Keratinocyte (primary cell): ENCODE results near the gene NDUFAF5. TPM values are rescaled to one million over a fixed set of nuclear protein-coding genes. Genes with fewer than 3 reads are reported as not detected.

ENCODE experiments used
- DNase-seq: peaks from one replicate; pipeline ENCODE4 v3.0.0-alpha.2; 2011; ENCODE audit warnings: low read depth, missing footprints, low spot score
- FAIRE-seq: peaks from 2 replicates; lab custom pipeline; 2011; peaks lifted over from hg19 to GRCh38; lab: Jason Lieb, UNC
- H2AFZ ChIP-seq: 2 replicates; pipeline ENCODE4 v1.6.0; 2012; ENCODE audit warnings: low read length, control low read depth, inconsistent platforms; ENCODE audit not compliant: control insufficient read depth
- H3K27ac ChIP-seq: 2 replicates; pipeline ENCODE4 v1.5.1; 2011; ENCODE audit warnings: low read length; ENCODE audit not compliant: control insufficient read depth, insufficient read depth
- H3K27me3 ChIP-seq: 3 replicates; pipeline ENCODE4 v1.6.0; 2011; ENCODE audit warnings: low read length; ENCODE audit not compliant: control insufficient read depth, insufficient read depth; ENCODE audit errors: extremely low read depth
- H3K36me3 ChIP-seq, 2 experiments: 2 replicates in 1 of 2; 3 replicates in 1 of 2; pipeline ENCODE4 v1.5.1; 2011; ENCODE audit warnings: low read length in 2 of 2, mild to moderate bottlenecking in 1 of 2; ENCODE audit not compliant: control insufficient read depth in 2 of 2, insufficient read depth in 2 of 2; ENCODE audit errors: extremely low read depth in 1 of 2
- H3K4me1 ChIP-seq: 3 replicates; pipeline ENCODE4 v1.5.1; 2011; ENCODE audit warnings: low read length; ENCODE audit not compliant: control insufficient read depth, insufficient read depth; ENCODE audit errors: extremely low read depth
- H3K4me2 ChIP-seq: 3 replicates; pipeline ENCODE4 v1.6.0; 2011; ENCODE audit warnings: low read depth, low read length; ENCODE audit not compliant: control insufficient read depth, insufficient read depth; ENCODE audit errors: extremely low read depth
- H3K4me3 ChIP-seq, 3 experiments: fragments of 200-600 bp in 1 of 3; sonication (generic) in 1 of 3; 2 replicates in 2 of 3; 3 replicates in 1 of 3; pipeline ENCODE4 v1.5.1; 2011 to 2016; ENCODE audit warnings: low read length in 3 of 3, mild to moderate bottlenecking in 3 of 3, control low read depth in 2 of 3, inconsistent platforms in 1 of 3, low read depth in 1 of 3, mixed read lengths in 1 of 3, mixed run types in 1 of 3, moderate library complexity in 1 of 3; ENCODE audit not compliant: control insufficient read depth in 2 of 3, insufficient read depth in 2 of 3; ENCODE audit errors: extremely low read depth in 1 of 3
- H3K79me2 ChIP-seq: 2 replicates; pipeline ENCODE4 v1.6.0; 2012; ENCODE audit warnings: low read length; ENCODE audit not compliant: control insufficient read depth, insufficient read depth
- H3K9ac ChIP-seq: 3 replicates; pipeline ENCODE4 v1.6.0; 2011; ENCODE audit warnings: low read length; ENCODE audit not compliant: control insufficient read depth, insufficient read depth; ENCODE audit errors: extremely low read depth
- H3K9me1 ChIP-seq: 3 replicates; pipeline ENCODE4 v1.6.0; 2011; ENCODE audit warnings: low read length; ENCODE audit not compliant: control insufficient read depth, insufficient read depth; ENCODE audit errors: extremely low read depth
- H3K9me3 ChIP-seq: 2 replicates; pipeline ENCODE4 v1.5.1; 2012; ENCODE audit warnings: low read depth, low read length; ENCODE audit not compliant: control insufficient read depth
- H4K20me1 ChIP-seq: 3 replicates; pipeline ENCODE4 v1.6.0; 2011; ENCODE audit warnings: low read length; ENCODE audit not compliant: control insufficient read depth, insufficient read depth; ENCODE audit errors: extremely low read depth
- EZH2 ChIP-seq: IDR thresholded peaks from one replicate; pipeline ENCODE4 v1.6.1; 2012; ENCODE audit warnings: inconsistent platforms, mild to moderate bottlenecking, low read length, moderate library complexity
- dilution Hi-C: fragments of 300-500 bp; cut with MboI; formaldehyde crosslinking; loops from one replicate; pipeline ENCODE4 v1.7.0; 2020; ENCODE audit warnings: low sequenced_read_pairs; ENCODE audit not compliant: extremely low pct_ligation_motif_present
- polyA plus RNA-seq, 5 experiments: library from polyadenylated mRNA; depleted of rRNA in 3 of 5; stranded (reverse) in 3 of 5; stranded (forward) in 1 of 5; unstranded in 1 of 5; fragments of >200 nt; gene quantifications; 1 replicate in 1 of 5; 2 replicates in 3 of 5; 3 replicates in 1 of 5; pipeline versions ENCODE4 v1.2.1 to v1.2.3, GENCODE V29; 2011 to 2012; ENCODE audit warnings: missing spikeins in 2 of 5, low read depth in 1 of 5, low replicate concordance in 1 of 5
- TF ChIP-seq, protein P1 (sequence below), 3 experiments: IDR thresholded peaks in 1 of 3; conservative IDR thresholded peaks in 1 of 3; optimal IDR thresholded peaks in 1 of 3; 2 replicates in 2 of 3; 3 replicates in 1 of 3; pipeline versions ENCODE3 to v1.5.1; 2011; ENCODE audit warnings: low read length in 3 of 3, mild to moderate bottlenecking in 3 of 3, moderate library complexity in 2 of 3, control low read depth in 1 of 3, inconsistent platforms in 1 of 3; ENCODE audit not compliant: insufficient read depth in 2 of 3; ENCODE audit errors: extremely low read depth in 1 of 3

The NDUFAF5 gene
- polyA plus RNA-seq, 1 donor (not counting 4 experiments of a cell fraction or from before 2014, with no cell fraction given) = 26.4 TPM

GRCh38 chr20:13799974-13800373, 15.1 kb downstream of the NDUFAF5 start:
- no peaks in the 10 kb centered on the region for H3K9me1 ChIP-seq
- H3K4me2 ChIP-seq = peak overlapping the region; percentile 69
- H3K36me3 ChIP-seq = peaks cover 12 to 27% of the 10 kb centered on the region in 2 experiments
- H3K4me1 ChIP-seq = peaks cover 14% of the 10 kb centered on the region
- FAIRE-seq (peak; percentile 34), DNase-seq (no peak)
- H2AFZ ChIP-seq = no peak overlapping the region
- no peak overlapping the region for H3K4me3 ChIP-seq
- TF ChIP-seq, protein P1, sequence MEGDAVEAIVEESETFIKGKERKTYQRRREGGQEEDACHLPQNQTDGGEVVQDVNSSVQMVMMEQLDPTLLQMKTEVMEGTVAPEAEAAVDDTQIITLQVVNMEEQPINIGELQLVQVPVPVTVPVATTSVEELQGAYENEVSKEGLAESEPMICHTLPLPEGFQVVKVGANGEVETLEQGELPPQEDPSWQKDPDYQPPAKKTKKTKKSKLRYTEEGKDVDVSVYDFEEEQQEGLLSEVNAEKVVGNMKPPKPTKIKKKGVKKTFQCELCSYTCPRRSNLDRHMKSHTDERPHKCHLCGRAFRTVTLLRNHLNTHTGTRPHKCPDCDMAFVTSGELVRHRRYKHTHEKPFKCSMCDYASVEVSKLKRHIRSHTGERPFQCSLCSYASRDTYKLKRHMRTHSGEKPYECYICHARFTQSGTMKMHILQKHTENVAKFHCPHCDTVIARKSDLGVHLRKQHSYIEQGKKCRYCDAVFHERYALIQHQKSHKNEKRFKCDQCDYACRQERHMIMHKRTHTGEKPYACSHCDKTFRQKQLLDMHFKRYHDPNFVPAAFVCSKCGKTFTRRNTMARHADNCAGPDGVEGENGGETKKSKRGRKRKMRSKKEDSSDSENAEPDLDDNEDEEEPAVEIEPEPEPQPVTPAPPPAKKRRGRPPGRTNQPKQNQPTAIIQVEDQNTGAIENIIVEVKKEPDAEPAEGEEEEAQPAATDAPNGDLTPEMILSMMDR (optimal IDR thresholded peaks at IDR 0.05 in 1 of 3, IDR thresholded peaks at IDR 0.05 in 1 of 3, conservative IDR thresholded peaks at IDR 0.05 in 1 of 3; ENCODE audit: extremely low read depth in 1 of 3, insufficient read depth in 2 of 3, low read length in 3 of 3) = no peak
- TF ChIP-seq EZH2 = no peak
- no peaks in the 10 kb centered on the region for H3K27me3 ChIP-seq
- H3K9me3 ChIP-seq = no peaks in the 10 kb centered on the region
- H4K20me1 ChIP-seq = no peaks in the 10 kb centered on the region
- dilution Hi-C loops = no loop called here
- no peaks in the 10 kb centered on the region for H3K79me2 ChIP-seq
- no peak overlapping the region for H3K27ac ChIP-seq
- H3K9ac ChIP-seq = no peak overlapping the region

- no peak for TF ChIP-seq EZH2
- TF ChIP-seq, protein P1 (optimal IDR thresholded peaks at IDR 0.05 in 1 of 3, IDR thresholded peaks at IDR 0.05 in 1 of 3, conservative IDR thresholded peaks at IDR 0.05 in 1 of 3; ENCODE audit: extremely low read depth in 1 of 3, insufficient read depth in 2 of 3, low read length in 3 of 3) = no peak
- Histone ChIP-seq H3K4me3 (no peak overlapping the region), H3K9me3 (no peaks in the 10 kb centered on the region), H3K4me2 (peak overlapping the region; percentile 69), H3K27ac (peak overlapping the region; percentile 46), H3K4me1 (peaks cover 14% of the 10 kb centered on the region), H3K27me3 (no peaks in the 10 kb centered on the region), H3K36me3 (peaks cover 8 to 25% of the 10 kb centered on the region in 2 experiments), H4K20me1 (no peaks in the 10 kb centered on the region), H3K9ac (no peak overlapping the region), H3K79me2 (no peaks in the 10 kb centered on the region), H2AFZ (no peak overlapping the region), H3K9me1 (no peaks in the 10 kb centered on the region)
- dilution Hi-C loops = no loop called here
- peak; percentile 57 for DNase-seq
- FAIRE-seq = peak; percentile 99
These were observed 15.9 kb downstream of the NDUFAF5 start for GRCh38 chr20:13800728-13801134.
